Loucy (cell line): Measurements from ENCODE around the gene BRINP2.

Experiments used
- H2AFZ ChIP-seq: fragments of 200-600 bp; sonication (generic); 2 replicates; pipeline ENCODE4 v1.6.0; 2016; ENCODE audit warnings: antibody characterized with exemption, mild to moderate bottlenecking, low read length, moderate library complexity
- H3F3A ChIP-seq: fragments of 200-600 bp; 2 replicates; pipeline ENCODE4 v1.6.0; 2016; ENCODE audit warnings: antibody characterized with exemption, low read depth, mild to moderate bottlenecking
- H3K27me3 ChIP-seq: fragments of 200-600 bp; sonication (generic); 2 replicates; pipeline ENCODE4 v1.6.1; 2014; ENCODE audit warnings: low read length, mild to moderate bottlenecking; ENCODE audit not compliant: insufficient read depth, poor library complexity, severe bottlenecking
- H3K36me3 ChIP-seq: fragments of 200-600 bp; sonication (generic); 2 replicates; pipeline ENCODE4 v1.6.1; 2016; ENCODE audit warnings: low read length; ENCODE audit not compliant: insufficient read depth
- H3K4me1 ChIP-seq: fragments of 200-600 bp; sonication (generic); 2 replicates; pipeline ENCODE4 v1.5.1; 2014; ENCODE audit warnings: low read length, mild to moderate bottlenecking; ENCODE audit not compliant: insufficient read depth, poor library complexity, severe bottlenecking
- H3K4me2 ChIP-seq: fragments of 200-600 bp; sonication (generic); 2 replicates; pipeline ENCODE4 v1.6.0; 2014; ENCODE audit warnings: antibody characterized with exemption, low read length, low read depth, mild to moderate bottlenecking; ENCODE audit not compliant: poor library complexity, severe bottlenecking
- H3K4me3 ChIP-seq: fragments of 200-600 bp; sonication (generic); 2 replicates; pipeline ENCODE4 v1.5.1; 2014; ENCODE audit warnings: low read length, mild to moderate bottlenecking, mixed read lengths; ENCODE audit not compliant: poor library complexity, severe bottlenecking
- H3K79me2 ChIP-seq: fragments of 200-600 bp; sonication (generic); 2 replicates; pipeline ENCODE4 v1.6.1; 2014; ENCODE audit warnings: low read length; ENCODE audit not compliant: insufficient read depth
- H3K9ac ChIP-seq: fragments of 200-600 bp; sonication (generic); 2 replicates; pipeline ENCODE4 v1.6.0; 2014; ENCODE audit warnings: mild to moderate bottlenecking, low read depth, low read length, moderate library complexity; ENCODE audit not compliant: poor library complexity, severe bottlenecking
- H3K9me2 ChIP-seq: fragments of 200-600 bp; sonication (generic); replicated peaks from 2 replicates; pipeline ENCODE4 v1.6.1; 2016; ENCODE audit warnings: low read depth, low read length, mixed read lengths
- H3K9me3 ChIP-seq: fragments of 200-600 bp; sonication (generic); 2 replicates; pipeline ENCODE4 v1.6.1; 2014; ENCODE audit warnings: mild to moderate bottlenecking, antibody characterized with exemption, low read length, low read depth; ENCODE audit not compliant: insufficient read depth
- H4K20me1 ChIP-seq: fragments of 200-600 bp; sonication (generic); 2 replicates; pipeline ENCODE4 v1.6.0; 2014; ENCODE audit warnings: antibody characterized with exemption, low read length, mild to moderate bottlenecking; ENCODE audit not compliant: insufficient read depth, poor library complexity, severe bottlenecking
- EZH2phosphoT487 ChIP-seq: fragments of 200-600 bp; IDR thresholded peaks from 2 replicates; pipeline ENCODE4 v1.6.1; 2018; ENCODE audit warnings: antibody characterized with exemption, mild to moderate bottlenecking, moderate library complexity, borderline replicate concordance
- TF ChIP-seq, protein P1 (sequence below): fragments of 200-600 bp; sonication (generic); conservative IDR thresholded peaks from 2 replicates; pipeline ENCODE4 v1.5.1; 2014; ENCODE audit warnings: mild to moderate bottlenecking, antibody characterized with exemption, low read length

BRINP2 gene

DNA sequence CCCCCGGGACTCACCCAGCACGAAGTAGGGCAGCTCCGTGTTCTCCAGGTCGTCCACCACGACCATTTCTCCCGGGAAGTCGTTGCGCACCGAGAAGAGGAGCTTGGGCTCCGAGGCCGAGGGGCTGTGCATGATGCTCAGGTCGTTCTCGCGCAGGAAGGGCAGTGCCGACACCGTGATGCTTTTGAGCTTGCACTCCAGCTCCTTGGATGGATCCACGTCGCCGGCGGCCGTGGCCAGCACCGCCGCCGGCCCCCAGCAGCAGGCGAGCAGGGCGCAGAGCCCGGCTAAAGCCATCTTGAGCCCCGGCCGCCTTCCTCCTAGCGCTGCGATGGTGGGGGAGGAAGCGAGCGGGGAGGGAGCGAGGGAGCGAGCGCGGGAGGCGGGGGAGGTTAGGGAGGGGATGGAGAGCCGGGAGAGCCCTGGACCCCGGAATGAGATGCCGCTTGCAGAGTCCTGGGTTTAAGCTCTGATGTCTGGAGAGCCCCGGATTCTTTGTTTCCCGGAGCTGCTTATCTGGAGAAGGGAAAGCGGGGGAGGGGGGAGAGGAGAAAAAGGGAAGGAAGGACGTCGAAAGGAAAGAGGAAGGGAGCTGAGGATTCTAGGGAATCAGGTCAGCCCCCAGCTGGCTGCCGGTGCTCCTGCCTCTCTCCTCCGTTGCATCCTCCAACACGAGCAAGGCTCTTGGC, 6.2 kb upstream of the BRINP2 start, which contains the start of gene ASTN1:
Gene ASTN1, minus strand, starts transcription at position 333 of the 689 bp plus-strand sequence. Its CDS starts 36 bp downstream, at position 297.
- TF ChIP-seq, protein P1, sequence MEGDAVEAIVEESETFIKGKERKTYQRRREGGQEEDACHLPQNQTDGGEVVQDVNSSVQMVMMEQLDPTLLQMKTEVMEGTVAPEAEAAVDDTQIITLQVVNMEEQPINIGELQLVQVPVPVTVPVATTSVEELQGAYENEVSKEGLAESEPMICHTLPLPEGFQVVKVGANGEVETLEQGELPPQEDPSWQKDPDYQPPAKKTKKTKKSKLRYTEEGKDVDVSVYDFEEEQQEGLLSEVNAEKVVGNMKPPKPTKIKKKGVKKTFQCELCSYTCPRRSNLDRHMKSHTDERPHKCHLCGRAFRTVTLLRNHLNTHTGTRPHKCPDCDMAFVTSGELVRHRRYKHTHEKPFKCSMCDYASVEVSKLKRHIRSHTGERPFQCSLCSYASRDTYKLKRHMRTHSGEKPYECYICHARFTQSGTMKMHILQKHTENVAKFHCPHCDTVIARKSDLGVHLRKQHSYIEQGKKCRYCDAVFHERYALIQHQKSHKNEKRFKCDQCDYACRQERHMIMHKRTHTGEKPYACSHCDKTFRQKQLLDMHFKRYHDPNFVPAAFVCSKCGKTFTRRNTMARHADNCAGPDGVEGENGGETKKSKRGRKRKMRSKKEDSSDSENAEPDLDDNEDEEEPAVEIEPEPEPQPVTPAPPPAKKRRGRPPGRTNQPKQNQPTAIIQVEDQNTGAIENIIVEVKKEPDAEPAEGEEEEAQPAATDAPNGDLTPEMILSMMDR, result no peak
- no peak for TF ChIP-seq EZH2phosphoT487
- Histone ChIP-seq H3F3A (no peaks in the 10 kb centered on the region), H3K9me3 (no peaks in the 10 kb centered on the region), H3K4me1 (no peaks in the 10 kb centered on the region), H3K9ac (no peak within 1 kb of the TSS), H3K36me3 (no peaks in the 10 kb centered on the region), H3K4me2 (no peak within 1 kb of the TSS), H4K20me1 (no peaks in the 10 kb centered on the region), H3K27me3 (no peaks in the 10 kb centered on the region), H3K4me3 (no peak within 1 kb of the TSS), H3K9me2 (no peaks in the 10 kb centered on the region), H2AFZ (no peak within 1 kb of the TSS), H3K79me2 (no peaks in the 10 kb centered on the region)

DNA sequence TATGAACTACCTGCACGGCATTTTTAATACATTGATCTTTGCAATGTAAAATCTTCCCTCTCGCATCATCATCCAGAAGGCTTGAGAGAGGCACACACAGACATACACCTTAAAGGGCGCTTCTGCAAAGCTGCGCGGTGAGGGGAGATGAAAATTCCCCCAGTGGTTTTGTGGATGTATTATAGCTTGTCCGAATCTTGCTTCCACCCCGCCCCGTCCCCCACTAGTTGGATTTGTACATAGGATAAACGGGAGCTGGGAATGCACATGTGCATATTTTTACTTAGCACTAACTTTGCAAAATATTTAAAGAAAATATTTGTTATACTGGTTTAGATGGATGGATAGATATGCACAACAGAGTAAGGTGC, 5.7 kb upstream of the BRINP2 start:
- no peak overlapping the region for H3K4me2 ChIP-seq
- H3K9ac ChIP-seq, result no peak overlapping the region

DNA sequence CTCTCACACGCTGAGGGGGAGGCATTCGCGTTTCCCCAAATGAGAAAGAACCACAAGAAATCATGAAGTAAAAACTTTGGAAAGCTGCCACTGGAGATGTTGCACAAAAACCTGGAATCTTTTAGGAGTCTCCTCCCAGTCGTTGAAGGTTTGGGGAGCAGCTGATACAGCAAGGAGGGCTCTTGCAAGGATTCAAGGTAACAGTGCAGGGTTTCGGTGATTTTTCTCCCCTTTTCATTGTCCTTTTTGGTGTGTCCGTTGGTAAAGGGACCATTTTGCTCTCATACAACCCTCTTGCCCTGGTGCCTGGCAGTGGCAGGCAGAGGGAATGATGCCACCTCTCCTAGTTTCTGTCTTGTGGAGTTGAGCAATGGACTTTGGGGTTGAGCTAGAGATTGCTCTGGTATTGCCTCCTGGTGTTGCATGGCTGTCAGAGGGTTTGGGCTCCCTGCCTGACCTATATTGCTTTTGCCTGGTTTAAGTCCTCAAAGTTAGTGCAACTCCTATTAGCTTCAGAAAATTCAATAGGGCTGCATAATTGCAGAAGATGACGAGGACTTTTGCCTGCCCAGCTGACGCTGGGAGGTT, 872 bp downstream of the BRINP2 start:
- H3K9me2 ChIP-seq, result no peaks in the 10 kb centered on the region
- no peak overlapping the region for H2AFZ ChIP-seq
- H3K36me3 ChIP-seq, result no peaks in the 10 kb centered on the region
- H3K9ac ChIP-seq, result no peak overlapping the region
- no peak for TF ChIP-seq EZH2phosphoT487
- TF ChIP-seq, protein P1, result no peak
- H3K4me1 ChIP-seq, result no peaks in the 10 kb centered on the region
- H4K20me1 ChIP-seq, result no peaks in the 10 kb centered on the region
- no peaks in the 10 kb centered on the region for H3K79me2 ChIP-seq
- no peaks in the 10 kb centered on the region for H3K9me3 ChIP-seq
- no peaks in the 10 kb centered on the region for H3K27me3 ChIP-seq
- no peak overlapping the region for H3K4me2 ChIP-seq
- H3F3A ChIP-seq, result no peaks in the 10 kb centered on the region
- no peak overlapping the region for H3K4me3 ChIP-seq

More for the DNA sequence above, 5.7 kb upstream of the BRINP2 start:
- Histone ChIP-seq H3K36me3 (no peaks in the 10 kb centered on the region), H3K9me2 (no peaks in the 10 kb centered on the region), H2AFZ (no peak overlapping the region), H3F3A (no peaks in the 10 kb centered on the region), H3K4me3 (no peak overlapping the region), H4K20me1 (no peaks in the 10 kb centered on the region), H3K27me3 (no peaks in the 10 kb centered on the region), H3K4me1 (no peaks in the 10 kb centered on the region), H3K9me3 (no peaks in the 10 kb centered on the region), H3K79me2 (no peaks in the 10 kb centered on the region)
- TF ChIP-seq EZH2phosphoT487, result no peak
- TF ChIP-seq, protein P1, result no peak
